KMS-11 (cell line): Measurements from ENCODE around the gene TXNIP.
A peak's percentile ranks its signal among the peaks of the same experiment; 100 is the strongest.

Experiments
- H2AFZ ChIP-seq: fragments of 200-600 bp; sonication (generic); 2 replicates; pipeline ENCODE4 v1.6.1; 2016; ENCODE audit warnings: antibody characterized with exemption, mixed run types, low read depth
- H3K27ac ChIP-seq: fragments of 200-600 bp; sonication (generic); 2 replicates; pipeline ENCODE4 v1.6.1; 2016; ENCODE audit warnings: mild to moderate bottlenecking, mixed run types
- H3K27me3 ChIP-seq: fragments of 200-600 bp; sonication (generic); 2 replicates; pipeline ENCODE4 v1.6.1; 2017; ENCODE audit warnings: mild to moderate bottlenecking, low read depth, mixed run types, moderate library complexity; ENCODE audit not compliant: insufficient read depth
- H3K36me3 ChIP-seq: fragments of 200-600 bp; sonication (generic); 2 replicates; pipeline ENCODE4 v1.6.1; 2017; ENCODE audit warnings: mild to moderate bottlenecking, mixed run types; ENCODE audit not compliant: insufficient read depth
- H3K4me1 ChIP-seq: fragments of 200-600 bp; sonication (generic); 2 replicates; pipeline ENCODE4 v1.6.1; 2016; ENCODE audit warnings: mild to moderate bottlenecking, low read depth, mixed run types; ENCODE audit not compliant: poor library complexity, severe bottlenecking
- H3K4me2 ChIP-seq: fragments of 200-600 bp; sonication (generic); 2 replicates; pipeline ENCODE4 v1.7.0; 2016; ENCODE audit warnings: mild to moderate bottlenecking, mixed run types
- H3K4me3 ChIP-seq: fragments of 200-600 bp; sonication (generic); IDR thresholded peaks from 2 replicates; pipeline ENCODE4 v1.6.1; 2017; ENCODE audit warnings: low read depth, low read length, mixed read lengths; ENCODE audit not compliant: insufficient read depth
- H3K79me2 ChIP-seq: fragments of 200-600 bp; sonication (generic); 2 replicates; pipeline ENCODE4 v1.6.1; 2016; ENCODE audit warnings: low read depth, mixed run types; ENCODE audit not compliant: insufficient read depth
- H3K9ac ChIP-seq: fragments of 200-600 bp; sonication (generic); 2 replicates; pipeline ENCODE4 v1.6.1; 2016; ENCODE audit warnings: mild to moderate bottlenecking, mixed run types
- H4K20me1 ChIP-seq: fragments of 200-600 bp; sonication (generic); 2 replicates; pipeline ENCODE4 v1.6.1; 2016; ENCODE audit warnings: mild to moderate bottlenecking, mixed run types; ENCODE audit not compliant: insufficient read depth
- TF ChIP-seq, protein P1 (sequence below): fragments of 200-600 bp; sonication (generic); conservative IDR thresholded peaks from 2 replicates; pipeline ENCODE4 v1.6.1; 2017; ENCODE audit warnings: low read depth, mild to moderate bottlenecking, antibody characterized with exemption, low read length, moderate library complexity, mixed read lengths

TXNIP gene

GRCh38 chr1:146022403-146023127, 26.2 kb upstream of the TXNIP start:
- TF ChIP-seq, protein P1, sequence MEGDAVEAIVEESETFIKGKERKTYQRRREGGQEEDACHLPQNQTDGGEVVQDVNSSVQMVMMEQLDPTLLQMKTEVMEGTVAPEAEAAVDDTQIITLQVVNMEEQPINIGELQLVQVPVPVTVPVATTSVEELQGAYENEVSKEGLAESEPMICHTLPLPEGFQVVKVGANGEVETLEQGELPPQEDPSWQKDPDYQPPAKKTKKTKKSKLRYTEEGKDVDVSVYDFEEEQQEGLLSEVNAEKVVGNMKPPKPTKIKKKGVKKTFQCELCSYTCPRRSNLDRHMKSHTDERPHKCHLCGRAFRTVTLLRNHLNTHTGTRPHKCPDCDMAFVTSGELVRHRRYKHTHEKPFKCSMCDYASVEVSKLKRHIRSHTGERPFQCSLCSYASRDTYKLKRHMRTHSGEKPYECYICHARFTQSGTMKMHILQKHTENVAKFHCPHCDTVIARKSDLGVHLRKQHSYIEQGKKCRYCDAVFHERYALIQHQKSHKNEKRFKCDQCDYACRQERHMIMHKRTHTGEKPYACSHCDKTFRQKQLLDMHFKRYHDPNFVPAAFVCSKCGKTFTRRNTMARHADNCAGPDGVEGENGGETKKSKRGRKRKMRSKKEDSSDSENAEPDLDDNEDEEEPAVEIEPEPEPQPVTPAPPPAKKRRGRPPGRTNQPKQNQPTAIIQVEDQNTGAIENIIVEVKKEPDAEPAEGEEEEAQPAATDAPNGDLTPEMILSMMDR = no peak
- H3K4me1 ChIP-seq = peaks cover 8% of the 10 kb centered on the region
- no peak overlapping the region for H2AFZ ChIP-seq
- no peaks in the 10 kb centered on the region for H4K20me1 ChIP-seq
- H3K27me3 ChIP-seq = no peaks in the 10 kb centered on the region
- no peaks in the 10 kb centered on the region for H3K79me2 ChIP-seq
- H3K4me3 ChIP-seq = no peak overlapping the region
- H3K27ac ChIP-seq = no peak overlapping the region
- no peak overlapping the region for H3K9ac ChIP-seq
- no peak overlapping the region for H3K4me2 ChIP-seq
- no peaks in the 10 kb centered on the region for H3K36me3 ChIP-seq

DNA sequence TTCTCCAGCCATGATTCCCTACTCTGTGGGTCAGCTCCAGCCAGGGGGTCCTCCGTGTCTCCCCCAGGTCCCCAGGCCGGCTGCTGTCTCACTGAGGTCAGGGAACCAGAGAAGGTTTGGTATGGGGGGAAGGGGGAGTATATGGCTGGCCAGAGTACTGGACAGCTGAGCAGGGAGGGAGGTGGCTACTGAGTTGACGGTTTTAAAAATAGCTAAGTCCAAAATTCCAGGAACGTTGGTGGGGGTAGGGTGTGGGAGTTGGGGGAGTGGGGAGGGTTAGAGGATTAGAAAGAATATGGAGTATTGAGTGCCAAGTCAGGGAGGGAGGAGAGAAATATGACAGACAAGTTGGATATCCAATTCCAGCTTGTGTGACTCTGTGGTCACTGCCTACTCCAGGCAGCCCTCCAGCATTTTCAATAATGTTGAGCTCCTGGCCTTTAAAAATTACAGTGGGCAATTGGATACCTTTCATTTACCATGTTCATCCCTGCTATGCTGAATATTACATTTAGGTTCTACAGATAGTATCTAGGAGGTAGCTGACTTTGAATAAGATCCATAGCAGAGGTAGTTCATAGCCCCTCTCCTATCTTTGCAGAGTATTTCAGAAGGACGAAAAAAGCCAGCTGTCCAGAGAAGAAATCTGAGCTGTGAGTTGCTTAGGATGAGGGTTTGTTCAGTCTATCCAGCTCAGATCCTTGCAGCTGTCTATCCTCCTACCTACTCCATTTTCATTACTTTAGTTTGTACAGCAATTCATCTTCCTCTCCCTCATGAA, 25.4 kb upstream of the TXNIP start, which contains the start of gene HJV:
Gene HJV, minus strand, starts transcription at position 114 of the 781 bp plus-strand sequence. CDS start 1,504 bp downstream, outside the sequence.
- H3K4me3 ChIP-seq = no peak within 1 kb of the TSS
- H2AFZ ChIP-seq = no peak within 1 kb of the TSS
- TF ChIP-seq, protein P1 = no peak
- no peaks in the 10 kb centered on the region for H3K36me3 ChIP-seq
- no peaks in the 10 kb centered on the region for H3K27me3 ChIP-seq
- no peak within 1 kb of the TSS for H3K27ac ChIP-seq
- H3K4me1 ChIP-seq = peaks cover 8% of the 10 kb centered on the region
- H3K79me2 ChIP-seq = no peaks in the 10 kb centered on the region
- no peaks in the 10 kb centered on the region for H4K20me1 ChIP-seq
- no peak within 1 kb of the TSS for H3K4me2 ChIP-seq
- H3K9ac ChIP-seq = no peak within 1 kb of the TSS

GRCh38 chr1:146021050-146021445, 24.7 kb upstream of the TXNIP start:
- H3K4me1 ChIP-seq = peaks cover 7% of the 10 kb centered on the region
- H3K79me2 ChIP-seq = no peaks in the 10 kb centered on the region
- H3K27me3 ChIP-seq = no peaks in the 10 kb centered on the region
- no peak overlapping the region for H3K9ac ChIP-seq
- H3K36me3 ChIP-seq = no peaks in the 10 kb centered on the region
- no peak overlapping the region for H3K4me3 ChIP-seq
- no peak overlapping the region for H2AFZ ChIP-seq
- TF ChIP-seq, protein P1 = no peak
- no peak overlapping the region for H3K27ac ChIP-seq
- no peaks in the 10 kb centered on the region for H4K20me1 ChIP-seq
- no peak overlapping the region for H3K4me2 ChIP-seq

GRCh38 chr1:146020058-146021049, 24.0 kb upstream of the TXNIP start:
- Histone ChIP-seq H3K36me3 (no peaks in the 10 kb centered on the region), H2AFZ (no peak overlapping the region), H4K20me1 (no peaks in the 10 kb centered on the region), H3K79me2 (no peaks in the 10 kb centered on the region), H3K4me3 (no peak overlapping the region), H3K9ac (no peak overlapping the region), H3K4me1 (peaks cover under 1% of the 10 kb centered on the region), H3K4me2 (no peak overlapping the region), H3K27ac (no peak overlapping the region), H3K27me3 (no peaks in the 10 kb centered on the region)
- TF ChIP-seq, protein P1 = peak; percentile 30
